HCT116 (cell line): ENCODE results near the gene CPTP. TPM values are rescaled to one million over a fixed set of nuclear protein-coding genes. Genes with fewer than 3 reads are reported as not detected.

Source experiments
- ATAC-seq: fragments of 200-7000 bp; cut with Tn5 transposase; 2 replicates; pipeline ENCODE4 v1.9.1; 2020; ENCODE audit warnings: mild to moderate bottlenecking, moderate library complexity
- BruUV-seq: library from RNA; stranded (reverse); fragments of 400-500 nt; replicated peaks from 2 replicates; lab custom pipeline; 2021; lab: Mats Ljungman, UMichigan
- CTCF ChIA-PET: fragments of 300-600 bp; sonication (Branson Sonifier 250); formaldehyde crosslinking; loops from one replicate; lab custom pipeline; 2021; ENCODE audit warnings: antibody characterized with exemption; lab: Charles Lee
- POLR2A ChIA-PET: fragments of 300-600, 350-600 bp; sonication (Branson Sonifier 250); formaldehyde crosslinking; loops from one replicate; lab custom pipeline; 2021; ENCODE audit warnings: antibody characterized with exemption; lab: Charles Lee
- RAD21 ChIA-PET, 2 experiments: fragments of 300-600 bp; sonication (Branson Sonifier 250); formaldehyde crosslinking; loops; one replicate each; lab custom pipeline; 2023; ENCODE audit warnings: low total read pairs in 2 of 2; ENCODE audit not compliant: uncharacterized antibody in 2 of 2, unreplicated experiment in 2 of 2, low non-redundant PET in 1 of 2; lab: Charles Lee
- DNase-seq: peaks from one replicate; pipeline ENCODE4 v3.0.0-alpha.2; 2010; ENCODE audit warnings: low read depth, low spot score
- H2AFZ ChIP-seq: fragments of 200-600 bp; shearing (Covaris generic), sonication (generic); 2 replicates; pipeline ENCODE4 v1.6.1; 2017; ENCODE audit warnings: low read depth, mixed run types, mixed read lengths, antibody characterized with exemption, low read length; ENCODE audit not compliant: poor library complexity, severe bottlenecking
- H3K27ac ChIP-seq: 2 replicates; pipeline ENCODE4 v1.5.1; 2012; ENCODE audit warnings: low read depth, low read length
- H3K27me3 ChIP-seq: fragments of 200-600 bp; sonication (generic); 2 replicates; pipeline ENCODE4 v1.6.1; 2016; ENCODE audit warnings: mixed run types, low read length, mixed read lengths; ENCODE audit not compliant: insufficient read depth
- H3K36me3 ChIP-seq, 2 experiments: fragments of 200-500 bp in 1 of 2; fragments of 200-600 bp in 1 of 2; sonication (Bioruptor generic) in 1 of 2; sonication (generic) in 1 of 2; 2 replicates each; pipeline versions ENCODE4 v1.5.1 to v1.6.1; 2014 to 2016; ENCODE audit warnings: low read length in 2 of 2, inconsistent platforms in 1 of 2, mixed read lengths in 1 of 2, mixed run types in 1 of 2; ENCODE audit not compliant: insufficient read depth in 2 of 2, control insufficient read depth in 1 of 2
- H3K4me1 ChIP-seq, 2 experiments: fragments of 200-600 bp in 1 of 2; sonication (generic) in 1 of 2; 2 replicates each; pipeline versions ENCODE4 v1.5.1 to v1.6.1; 2012 to 2017; ENCODE audit warnings: low read length in 2 of 2, inconsistent platforms in 1 of 2, mild to moderate bottlenecking in 1 of 2, mixed read lengths in 1 of 2, mixed run types in 1 of 2, moderate library complexity in 1 of 2; ENCODE audit not compliant: insufficient read depth in 2 of 2, control insufficient read depth in 1 of 2
- H3K4me2 ChIP-seq: fragments of 200-600 bp; sonication (generic); 2 replicates; pipeline ENCODE4 v1.6.1; 2017; ENCODE audit warnings: mixed run types, low read length, mixed read lengths
- H3K4me3 ChIP-seq, 2 experiments: fragments of 200-600 bp in 1 of 2; sonication (generic) in 1 of 2; replicated peaks in 1 of 2; 2 replicates each; pipeline ENCODE4 v1.5.1; 2011 to 2016; ENCODE audit warnings: low read length in 2 of 2, control low read depth in 1 of 2, low read depth in 1 of 2, mild to moderate bottlenecking in 1 of 2, mixed read lengths in 1 of 2, mixed run types in 1 of 2
- H3K79me2 ChIP-seq: fragments of 200-600 bp; sonication (generic); 2 replicates; pipeline ENCODE4 v1.6.1; 2017; ENCODE audit warnings: mild to moderate bottlenecking, mixed run types, low read length, moderate library complexity, mixed read lengths; ENCODE audit not compliant: insufficient read depth
- H3K9ac ChIP-seq: fragments of 200-600 bp; sonication (generic); 2 replicates; pipeline ENCODE4 v1.6.1; 2016; ENCODE audit warnings: low read length, mixed read lengths
- H3K9me2 ChIP-seq: fragments of 200-600 bp; sonication (generic), shearing (Covaris generic); 2 replicates; pipeline ENCODE4 v1.6.1; 2017; ENCODE audit warnings: mixed run types, mild to moderate bottlenecking, moderate library complexity; ENCODE audit not compliant: insufficient read depth
- H3K9me3 ChIP-seq, 2 experiments: fragments of 200-500 bp in 1 of 2; fragments of 200-600 bp in 1 of 2; sonication (Bioruptor generic) in 1 of 2; sonication (generic) in 1 of 2; 2 replicates each; pipeline ENCODE4 v1.6.1; 2014 to 2017; ENCODE audit warnings: low read length in 2 of 2, mixed read lengths in 2 of 2, inconsistent platforms in 1 of 2, low read depth in 1 of 2, mild to moderate bottlenecking in 1 of 2, mixed run types in 1 of 2, moderate library complexity in 1 of 2; ENCODE audit not compliant: control insufficient read depth in 1 of 2, insufficient read depth in 1 of 2
- H4K20me1 ChIP-seq: fragments of 200-600 bp; sonication (generic), shearing (Covaris generic); 2 replicates; pipeline ENCODE4 v1.6.1; 2017; ENCODE audit warnings: mixed run types, mild to moderate bottlenecking, moderate library complexity; ENCODE audit not compliant: insufficient read depth
- CBX3 ChIP-seq: IDR thresholded peaks from 2 replicates; pipeline ENCODE4 v1.6.1; 2012; ENCODE audit warnings: low read depth
- CEBPB ChIP-seq: IDR thresholded peaks from 2 replicates; pipeline ENCODE4 v1.6.1; 2012; ENCODE audit warnings: low read depth
- ELF1 ChIP-seq: IDR thresholded peaks from 2 replicates; pipeline ENCODE4 v1.6.1; 2012; ENCODE audit warnings: low read depth, borderline replicate concordance
- EZH2 ChIP-seq: fragments of 200-600 bp; sonication (generic); IDR thresholded peaks from 2 replicates; pipeline ENCODE4 v1.6.1; 2017; ENCODE audit warnings: antibody characterized with exemption, mixed run types
- FOSL1 ChIP-seq: IDR thresholded peaks from 2 replicates; pipeline ENCODE4 v1.6.1; 2012; ENCODE audit warnings: low read depth
- MAX ChIP-seq: IDR thresholded peaks from 2 replicates; pipeline ENCODE4 v1.6.1; 2012
- POLR2A ChIP-seq: IDR thresholded peaks from 2 replicates; pipeline ENCODE4 v1.7.0; 2011; ENCODE audit warnings: borderline replicate concordance; ENCODE audit not compliant: insufficient read depth, insufficient read length; ENCODE audit errors: extremely low read depth
- POLR2AphosphoS5 ChIP-seq: IDR thresholded peaks from 2 replicates; pipeline ENCODE4 v1.6.1; 2011; ENCODE audit warnings: mild to moderate bottlenecking, low read depth, low read length, moderate library complexity
- RAD21 ChIP-seq: IDR thresholded peaks from 2 replicates; pipeline ENCODE4 v1.6.1; 2012; ENCODE audit warnings: low read depth, mild to moderate bottlenecking
- REST ChIP-seq: IDR thresholded peaks from 2 replicates; pipeline ENCODE4 v1.6.1; 2012; ENCODE audit warnings: low read depth
- SP1 ChIP-seq: IDR thresholded peaks from 2 replicates; pipeline ENCODE4 v1.6.1; 2012; ENCODE audit warnings: low read depth
- SRF ChIP-seq: IDR thresholded peaks from 2 replicates; pipeline ENCODE4 v1.6.1; 2012; ENCODE audit warnings: low read depth
- YY1 ChIP-seq: IDR thresholded peaks from 2 replicates; pipeline ENCODE4 v1.6.1; 2011; ENCODE audit warnings: low read length, low read depth, moderate library complexity, mild to moderate bottlenecking; ENCODE audit not compliant: insufficient replicate concordance; ENCODE audit errors: extremely low read depth
- ZBTB33 ChIP-seq: IDR thresholded peaks from 2 replicates; pipeline ENCODE4 v1.6.1; 2011; ENCODE audit warnings: mild to moderate bottlenecking, low read length, moderate library complexity; ENCODE audit not compliant: insufficient replicate concordance; ENCODE audit errors: extremely low read depth
- ZFX ChIP-seq: fragments of 450-650 bp; IDR thresholded peaks from 2 replicates; pipeline ENCODE4 v1.6.1; 2017
- intact Hi-C: fragments of 100-400 bp; cut with micrococcal nuclease; formaldehyde crosslinking; loops from 2 replicates; pipeline ENCODE4 v1.10.0; 2022
- total RNA-seq: library from RNA; stranded (reverse); gene quantifications from one replicate; pipeline ENCODE4 v1.2.1, GENCODE V29; 2021; ENCODE audit not compliant: unreplicated experiment

The CPTP gene
- total RNA-seq, 1 experiment from 2014 or later, result 16.3 TPM

GRCh38 chr1:1359308-1359663 is 34.7 kb downstream of the CPTP start:
- TF ChIP-seq EZH2, result no peak
- no peak for TF ChIP-seq YY1
- TF ChIP-seq REST, result no peak
- Histone ChIP-seq H4K20me1 (no peaks in the 10 kb centered on the region), H3K27me3 (no peaks in the 10 kb centered on the region), H3K4me2 (no peak overlapping the region; the same call in 1 of the 2 replicates), H3K9me2 (no peaks in the 10 kb centered on the region), H3K79me2 (no peaks in the 10 kb centered on the region), H3K4me3 (no peak overlapping the region), H3K9ac (no peak overlapping the region), H2AFZ (no peak overlapping the region), H3K27ac (no peak overlapping the region), H3K36me3 (no peaks in the 10 kb centered on the region), H3K9me3 (no peaks in the 10 kb centered on the region), H3K4me1 (peaks cover 22 to 52% of the 10 kb centered on the region in 2 experiments)
- ChIA-PET RAD21 (no interaction called here), POLR2A (no interaction called here), CTCF (no interaction called here)
- DNase-seq, result no peak
- BruUV-seq, result no TSS peak
- no peak for ATAC-seq
- intact Hi-C loops, result no loop called here

- peaks cover 24 to 57% of the 10 kb centered on the region in 2 experiments for H3K4me1 ChIP-seq
- H3K27ac ChIP-seq, result peak overlapping the region; percentile 49
- POLR2A ChIA-PET, result no interaction called here
- intact Hi-C loops, result no loop called here
- DNase-seq, result no peak
- no peak overlapping the region for H2AFZ ChIP-seq
- peak overlapping the region; percentile 68 for H3K4me2 ChIP-seq
- H4K20me1 ChIP-seq, result no peaks in the 10 kb centered on the region
- H3K36me3 ChIP-seq, result no peaks in the 10 kb centered on the region
- H3K9me3 ChIP-seq, result no peaks in the 10 kb centered on the region
- no peaks in the 10 kb centered on the region for H3K9me2 ChIP-seq
- CTCF ChIA-PET, result no interaction called here
- H3K27me3 ChIP-seq, result no peaks in the 10 kb centered on the region
- H3K4me3 ChIP-seq, result no peak overlapping the region
- RAD21 ChIA-PET, result interaction anchor here in 1 of 2 experiments (1.2 kb wide), 1 partner anchor 12 kb away, joined by 3 read pairs; no protein-coding TSS in a partner anchor
- H3K9ac ChIP-seq, result peak overlapping the region; percentile 51
- H3K79me2 ChIP-seq, result no peaks in the 10 kb centered on the region
- peak; percentile 1; the same call in 1 of the 2 replicates for ATAC-seq
- BruUV-seq, result no TSS peak
- TF ChIP-seq SP1 (no peak), SRF (no peak), FOSL1 (no peak), ELF1 (no peak), POLR2AphosphoS5 (no peak), MAX (no peak), RAD21 (no peak), YY1 (no peak), EZH2 (no peak), CEBPB (no peak), CBX3 (no peak), ZFX (no peak), ZBTB33 (no peak), POLR2A (no peak)
Measured at GRCh38 chr1:1359664-1360468, 35.3 kb downstream of the CPTP start.
